Measurements from ENCODE around the gene RAB33B.

DNA sequence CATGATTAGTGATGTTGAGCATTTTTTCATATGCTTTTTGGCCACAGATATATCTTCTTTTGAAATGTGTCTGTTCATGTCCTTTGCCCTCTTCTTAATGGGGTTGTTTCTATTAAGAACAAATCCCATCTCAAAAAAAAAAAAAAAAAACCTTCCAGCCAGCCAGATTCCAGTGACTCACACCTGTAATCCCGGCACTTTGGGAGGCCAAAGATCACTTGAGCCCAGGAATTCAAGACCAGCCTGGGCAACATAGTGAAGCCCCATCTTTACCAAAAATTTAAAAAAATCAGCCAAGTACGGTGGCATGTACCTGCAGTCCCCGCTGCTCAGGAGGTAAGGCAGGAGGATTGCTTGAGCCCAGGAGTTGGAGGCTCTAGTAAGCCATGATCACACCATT is 5.1 kb downstream of the RAB33B start:
- TF ChIP-seq, protein P1, sequence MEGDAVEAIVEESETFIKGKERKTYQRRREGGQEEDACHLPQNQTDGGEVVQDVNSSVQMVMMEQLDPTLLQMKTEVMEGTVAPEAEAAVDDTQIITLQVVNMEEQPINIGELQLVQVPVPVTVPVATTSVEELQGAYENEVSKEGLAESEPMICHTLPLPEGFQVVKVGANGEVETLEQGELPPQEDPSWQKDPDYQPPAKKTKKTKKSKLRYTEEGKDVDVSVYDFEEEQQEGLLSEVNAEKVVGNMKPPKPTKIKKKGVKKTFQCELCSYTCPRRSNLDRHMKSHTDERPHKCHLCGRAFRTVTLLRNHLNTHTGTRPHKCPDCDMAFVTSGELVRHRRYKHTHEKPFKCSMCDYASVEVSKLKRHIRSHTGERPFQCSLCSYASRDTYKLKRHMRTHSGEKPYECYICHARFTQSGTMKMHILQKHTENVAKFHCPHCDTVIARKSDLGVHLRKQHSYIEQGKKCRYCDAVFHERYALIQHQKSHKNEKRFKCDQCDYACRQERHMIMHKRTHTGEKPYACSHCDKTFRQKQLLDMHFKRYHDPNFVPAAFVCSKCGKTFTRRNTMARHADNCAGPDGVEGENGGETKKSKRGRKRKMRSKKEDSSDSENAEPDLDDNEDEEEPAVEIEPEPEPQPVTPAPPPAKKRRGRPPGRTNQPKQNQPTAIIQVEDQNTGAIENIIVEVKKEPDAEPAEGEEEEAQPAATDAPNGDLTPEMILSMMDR (IDR thresholded peaks at IDR 0.05; ENCODE audit: insufficient read depth, low read depth, low read length), result no peak
- no peak for TF ChIP-seq EZH2 (IDR thresholded peaks at IDR 0.05; ENCODE audit: insufficient read depth, low read length)
